LNCAP (cell line): ENCODE measurements around the gene SLC37A4.

ENCODE experiments used
- TF ChIP-seq, protein P1 (sequence below): fragments of 450-650 bp; IDR thresholded peaks from 2 replicates; pipeline ENCODE4 v1.5.1; 2017; ENCODE audit warnings: mild to moderate bottlenecking

SLC37A4 gene

DNA sequence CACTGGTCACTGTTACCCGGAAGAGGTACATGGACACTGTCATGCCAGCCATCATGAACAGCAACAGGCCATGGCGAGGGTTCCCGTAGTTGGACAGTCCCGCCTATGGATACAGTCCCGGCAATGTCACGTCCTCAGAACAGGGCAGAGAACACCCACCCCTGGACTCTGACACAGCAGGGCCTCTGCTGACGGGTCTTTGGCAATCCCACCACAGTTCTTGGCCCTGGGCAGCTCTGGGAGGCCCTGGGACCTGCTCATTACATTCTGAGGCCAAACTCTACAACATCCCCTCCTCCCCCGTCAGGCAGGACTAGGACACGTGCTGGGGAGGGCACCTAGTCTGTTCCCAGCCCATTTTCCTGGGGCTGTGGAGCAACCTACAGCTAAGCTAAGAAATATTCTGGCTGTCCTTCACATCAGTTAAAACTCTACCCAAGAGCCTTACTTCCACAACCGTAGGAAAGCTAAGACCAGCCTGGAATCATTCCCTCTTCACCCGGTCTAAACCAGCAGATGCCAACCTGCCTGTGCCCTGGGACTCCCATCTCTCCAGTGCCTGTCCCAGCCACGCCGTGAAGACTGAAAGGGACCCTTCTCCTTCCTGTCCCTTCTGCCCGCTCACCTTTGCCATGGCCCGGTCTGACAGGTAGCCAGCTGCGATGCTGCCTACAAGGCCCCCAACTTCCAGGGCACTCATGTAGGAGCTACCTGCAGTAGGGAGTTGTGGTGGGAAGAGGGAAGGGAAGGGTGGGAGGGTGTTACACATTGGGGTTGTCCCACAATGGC lies 4.5 kb downstream of the SLC37A4 start:
- TF ChIP-seq, protein P1, sequence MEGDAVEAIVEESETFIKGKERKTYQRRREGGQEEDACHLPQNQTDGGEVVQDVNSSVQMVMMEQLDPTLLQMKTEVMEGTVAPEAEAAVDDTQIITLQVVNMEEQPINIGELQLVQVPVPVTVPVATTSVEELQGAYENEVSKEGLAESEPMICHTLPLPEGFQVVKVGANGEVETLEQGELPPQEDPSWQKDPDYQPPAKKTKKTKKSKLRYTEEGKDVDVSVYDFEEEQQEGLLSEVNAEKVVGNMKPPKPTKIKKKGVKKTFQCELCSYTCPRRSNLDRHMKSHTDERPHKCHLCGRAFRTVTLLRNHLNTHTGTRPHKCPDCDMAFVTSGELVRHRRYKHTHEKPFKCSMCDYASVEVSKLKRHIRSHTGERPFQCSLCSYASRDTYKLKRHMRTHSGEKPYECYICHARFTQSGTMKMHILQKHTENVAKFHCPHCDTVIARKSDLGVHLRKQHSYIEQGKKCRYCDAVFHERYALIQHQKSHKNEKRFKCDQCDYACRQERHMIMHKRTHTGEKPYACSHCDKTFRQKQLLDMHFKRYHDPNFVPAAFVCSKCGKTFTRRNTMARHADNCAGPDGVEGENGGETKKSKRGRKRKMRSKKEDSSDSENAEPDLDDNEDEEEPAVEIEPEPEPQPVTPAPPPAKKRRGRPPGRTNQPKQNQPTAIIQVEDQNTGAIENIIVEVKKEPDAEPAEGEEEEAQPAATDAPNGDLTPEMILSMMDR: no peak

DNA sequence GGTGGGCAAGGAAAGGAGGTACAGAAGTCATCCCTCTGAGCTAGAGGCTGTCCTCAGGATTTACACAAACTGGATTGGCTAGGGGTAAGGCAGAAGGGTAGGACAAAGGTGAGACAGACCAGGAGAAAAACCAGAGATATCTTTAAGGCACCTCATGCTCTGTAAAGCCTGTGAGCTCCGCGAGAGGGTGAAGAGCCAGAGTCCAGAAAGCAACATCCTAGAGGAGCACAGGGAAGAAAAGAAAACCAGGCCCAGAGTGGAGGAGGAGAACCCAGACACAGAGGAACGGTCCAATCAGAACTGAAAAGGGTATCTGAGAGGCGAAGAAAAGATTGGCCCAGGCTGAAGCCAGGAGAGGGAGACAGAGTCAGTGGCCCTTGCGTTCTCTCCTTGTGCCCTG lies 5.1 kb downstream of the SLC37A4 start:
- TF ChIP-seq, protein P1: no peak

DNA sequence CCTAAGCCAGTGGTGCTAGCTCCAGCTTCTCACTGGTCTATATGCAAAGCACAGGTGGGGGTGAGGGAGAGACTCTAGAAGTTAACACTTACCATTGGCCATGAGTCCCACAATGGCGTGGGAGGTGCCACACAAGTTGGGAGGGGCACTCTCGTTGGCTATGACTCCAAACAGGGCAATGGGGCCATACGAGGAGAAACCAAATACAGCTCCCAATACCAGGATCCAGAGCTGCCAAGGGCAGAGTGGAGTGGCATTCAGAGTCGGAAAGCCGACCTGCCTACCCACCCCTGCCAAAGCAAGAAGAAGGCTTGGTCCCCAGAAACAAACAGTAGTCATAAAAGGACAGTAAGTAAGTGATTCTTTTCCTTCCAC lies 5.6 kb downstream of the SLC37A4 start:
- TF ChIP-seq, protein P1: no peak

DNA sequence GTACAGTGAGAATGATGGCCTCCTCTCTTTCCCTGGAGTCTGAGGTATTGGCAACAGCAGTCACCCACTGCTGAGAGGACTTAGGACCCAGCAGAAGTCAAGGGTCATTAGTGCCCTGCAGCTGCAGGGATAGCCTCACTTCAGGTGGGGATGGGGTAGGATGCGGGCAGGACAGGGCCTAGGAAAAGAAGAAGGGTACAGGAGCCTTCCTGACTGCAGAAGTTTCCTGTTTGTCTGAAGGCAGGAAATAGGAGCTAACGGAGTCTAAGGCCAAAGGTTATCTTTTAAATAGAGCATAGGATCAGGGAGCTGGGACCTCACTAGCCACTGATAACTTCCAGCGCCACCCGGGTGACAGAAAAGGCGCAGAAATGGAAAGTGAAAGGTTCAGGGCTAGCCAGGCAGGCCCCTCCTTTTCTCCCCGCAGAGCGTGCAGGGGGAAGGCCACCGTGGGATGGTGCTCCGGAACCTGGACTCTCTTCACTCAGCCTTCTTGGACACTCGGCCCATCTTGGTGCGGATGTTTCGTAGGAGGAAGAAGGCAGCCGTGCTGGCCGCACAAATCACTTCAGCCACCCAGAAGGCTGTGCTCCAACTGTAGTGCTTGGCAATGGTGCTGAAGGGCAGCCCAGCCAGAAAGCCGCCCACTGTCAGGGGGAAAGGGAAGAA lies 6.1 kb downstream of the SLC37A4 start:
- TF ChIP-seq, protein P1: no peak

DNA sequence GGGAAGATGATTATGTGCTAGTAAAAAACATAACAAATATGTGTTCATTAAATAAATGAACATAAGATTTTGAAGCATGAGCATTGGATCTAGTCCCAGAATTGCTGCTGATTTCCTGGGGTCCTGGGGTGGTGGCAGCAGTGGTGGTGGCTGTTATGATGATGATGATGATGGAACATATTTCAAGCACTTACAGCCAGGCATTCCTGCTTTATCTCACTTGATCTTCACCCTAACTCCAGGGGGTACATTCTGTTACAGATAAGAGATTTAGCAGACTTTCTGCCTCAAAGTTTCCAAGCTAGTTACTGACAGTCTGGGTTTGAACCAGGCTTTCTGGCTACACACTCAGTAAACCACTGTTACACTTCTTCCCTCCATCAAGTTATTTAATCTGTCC lies 6.9 kb downstream of the SLC37A4 start:
- TF ChIP-seq, protein P1: no peak

DNA sequence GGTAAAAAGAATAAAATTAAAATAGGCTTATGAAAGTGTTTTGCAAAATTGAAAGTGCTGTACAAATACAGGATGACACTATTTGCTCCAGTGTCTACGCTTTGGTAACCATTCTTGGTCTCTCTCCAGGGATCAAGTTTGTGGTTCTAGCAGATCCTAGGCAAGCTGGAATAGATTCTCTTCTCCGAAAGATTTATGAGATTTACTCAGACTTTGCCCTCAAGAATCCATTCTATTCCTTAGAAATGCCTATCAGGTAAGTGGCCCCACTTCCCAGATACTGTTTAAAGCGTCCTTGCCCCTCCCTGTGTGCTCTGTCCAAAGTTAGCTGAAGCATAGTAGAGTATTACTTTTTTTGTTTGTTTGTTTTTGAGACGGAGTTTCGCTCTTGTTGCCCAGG lies 9.0 kb downstream of the SLC37A4 start:
- TF ChIP-seq, protein P1: no peak

DNA sequence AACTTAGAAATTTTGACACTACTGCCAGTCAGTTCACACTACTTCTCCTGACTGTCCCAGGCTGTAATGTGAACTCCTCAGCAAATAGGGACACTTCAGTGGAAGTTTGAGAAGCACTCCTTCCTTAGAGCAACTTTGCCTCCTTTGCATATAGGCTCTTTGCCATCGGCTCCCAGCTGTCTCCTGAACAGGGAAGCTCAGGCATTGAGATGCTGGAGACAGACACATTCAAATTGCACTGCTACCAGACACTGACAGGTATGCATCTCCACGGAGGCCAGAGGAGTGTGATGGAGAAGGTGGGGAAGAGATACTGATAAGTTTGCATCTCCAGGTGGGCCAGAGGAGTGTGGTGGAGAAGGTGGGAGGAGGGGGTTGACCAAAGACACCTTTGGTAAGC lies 10.7 kb downstream of the SLC37A4 start:
- TF ChIP-seq, protein P1: no peak
